Stomach (tissue), 9 donors: Measurements from ENCODE around the gene KLK13. TPM values are rescaled to one million over a fixed set of nuclear protein-coding genes. Genes with fewer than 3 reads are reported as not detected.

Experiments
- DNase-seq, 2 donors: peaks; one replicate each; pipeline versions ENCODE4 v3.0.0 to v3.0.0-alpha.2; 2013 to 2019
- H3K27ac ChIP-seq, 5 donors: fragments of 200-600 bp in 4 of 5; sonication (generic) in 4 of 5; one replicate each; pipeline ENCODE4 v1.5.1; 2013 to 2019; ENCODE audit warnings: mild to moderate bottlenecking in 1 of 5, moderate library complexity in 1 of 5
- H3K27me3 ChIP-seq, 3 donors: fragments of 200-600 bp; sonication (generic); one replicate each; pipeline ENCODE4 v1.5.1; 2017 to 2019; ENCODE audit warnings: mixed run types in 1 of 3
- H3K36me3 ChIP-seq, 4 donors: fragments of 200-600 bp; sonication (generic); 1 replicate in 3 of 4; 2 replicates in 1 of 4; pipeline ENCODE4 v1.5.1; 2016 to 2019
- H3K4me1 ChIP-seq, 4 donors: fragments of 200-600 bp; sonication (generic); one replicate each; pipeline ENCODE4 v1.5.1; 2016 to 2019
- H3K4me3 ChIP-seq, 4 donors: fragments of 200-600 bp; sonication (generic) in 3 of 4; one replicate each; pipeline ENCODE4 v1.5.1; 2016 to 2019; ENCODE audit warnings: mild to moderate bottlenecking in 1 of 4
- H3K9me3 ChIP-seq, 4 donors: fragments of 200-600 bp; sonication (generic); one replicate each; pipeline ENCODE4 v1.5.1; 2016 to 2019
- EP300 ChIP-seq: sonication (generic); formaldehyde crosslinking; IDR thresholded peaks from one replicate; pipeline ENCODE4 v1.6.1; 2017; ENCODE audit warnings: antibody characterized with exemption
- POLR2A ChIP-seq, 4 donors: fragments of 450-650 bp; IDR thresholded peaks; one replicate each; pipeline ENCODE4 v1.6.1; 2016; ENCODE audit warnings: antibody characterized with exemption in 4 of 4, control low read depth in 2 of 4, mild to moderate bottlenecking in 1 of 4, moderate library complexity in 1 of 4
- POLR2AphosphoS5 ChIP-seq, 3 donors: sonication (generic); formaldehyde crosslinking; IDR thresholded peaks; one replicate each; pipeline ENCODE4 v1.6.1; 2016; ENCODE audit warnings: antibody characterized with exemption in 3 of 3
- WGBS, 5 donors: extraction: QIAGEN DNeasy Blood & Tissue Kit in 3 of 5; methylation state at CpG; one replicate each; pipeline versions ENCODE4 v1.1.5 to v1.1.7; 2013 to 2018; 5-methylcytosine and 5-hydroxymethylcytosine counted together
- intact Hi-C: fragments of 100-400 bp; cut with DNase I; formaldehyde crosslinking; loops from one replicate; pipeline ENCODE4 v1.15.1; 2023; ENCODE audit warnings: low total_unique reads
- polyA plus RNA-seq, 3 donors: library from polyadenylated mRNA; stranded (reverse); fragments of 200-250 nt; gene quantifications; one replicate each; pipeline ENCODE4 v1.2.3, GENCODE V29; 2013
- total RNA-seq, 5 donors: library from RNA; depleted of rRNA; stranded (reverse); fragments of >200 nt; gene quantifications; one replicate each; pipeline versions ENCODE4 v1.1.0 to v1.2.3, GENCODE V29; 2014 to 2016
- TF ChIP-seq, protein P1 (sequence below), 7 experiments: fragments of 450-650 bp in 4 of 7; fragments of 200-600 bp in 3 of 7; sonication (generic) in 3 of 7; IDR thresholded peaks; one replicate each; pipeline ENCODE4 v1.5.1; 2016 to 2019; ENCODE audit warnings: antibody characterized with exemption in 7 of 7, control low read depth in 2 of 7, mild to moderate bottlenecking in 1 of 7
- donor health status: healthy with polysubstance abuse.
- donor health status: Bipolar disorder and iron deficiency.
- donor health status: healthy.

KLK13 gene
- total and polyA plus RNA-seq, 8 donors: 3.2 to 82.1 (median 9.7) TPM; not detected in 4

- Histone ChIP-seq H3K9me3 (no peaks in the 10 kb centered on the region), H3K27me3 (peaks cover 6 to 38% (median 11%) of the 10 kb centered on the region in 3 donors), H3K4me1 (peaks cover 10 to 31% (median 21%) of the 10 kb centered on the region in 4 donors), H3K36me3 (no peaks in the 10 kb centered on the region), H3K4me3 (no peak overlapping the region), H3K27ac (no peak overlapping the region)
- TF ChIP-seq EP300 (no peak), POLR2AphosphoS5 (IDR thresholded peaks at IDR 0.05) (no peak)
- TF ChIP-seq, protein P1, sequence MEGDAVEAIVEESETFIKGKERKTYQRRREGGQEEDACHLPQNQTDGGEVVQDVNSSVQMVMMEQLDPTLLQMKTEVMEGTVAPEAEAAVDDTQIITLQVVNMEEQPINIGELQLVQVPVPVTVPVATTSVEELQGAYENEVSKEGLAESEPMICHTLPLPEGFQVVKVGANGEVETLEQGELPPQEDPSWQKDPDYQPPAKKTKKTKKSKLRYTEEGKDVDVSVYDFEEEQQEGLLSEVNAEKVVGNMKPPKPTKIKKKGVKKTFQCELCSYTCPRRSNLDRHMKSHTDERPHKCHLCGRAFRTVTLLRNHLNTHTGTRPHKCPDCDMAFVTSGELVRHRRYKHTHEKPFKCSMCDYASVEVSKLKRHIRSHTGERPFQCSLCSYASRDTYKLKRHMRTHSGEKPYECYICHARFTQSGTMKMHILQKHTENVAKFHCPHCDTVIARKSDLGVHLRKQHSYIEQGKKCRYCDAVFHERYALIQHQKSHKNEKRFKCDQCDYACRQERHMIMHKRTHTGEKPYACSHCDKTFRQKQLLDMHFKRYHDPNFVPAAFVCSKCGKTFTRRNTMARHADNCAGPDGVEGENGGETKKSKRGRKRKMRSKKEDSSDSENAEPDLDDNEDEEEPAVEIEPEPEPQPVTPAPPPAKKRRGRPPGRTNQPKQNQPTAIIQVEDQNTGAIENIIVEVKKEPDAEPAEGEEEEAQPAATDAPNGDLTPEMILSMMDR (IDR thresholded peaks at IDR 0.05): no peak
- intact Hi-C loops: no loop called here
- 70 to 80% (median 70%) methylated on average over 7 of the region's 7 CpGs for WGBS, 5 donors
- peak in 1 of 2 donors; percentile 17 for DNase-seq
These were observed 1.7 kb upstream of the KLK13 start for GRCh38 chr19:51066393-51067186.

DNA sequence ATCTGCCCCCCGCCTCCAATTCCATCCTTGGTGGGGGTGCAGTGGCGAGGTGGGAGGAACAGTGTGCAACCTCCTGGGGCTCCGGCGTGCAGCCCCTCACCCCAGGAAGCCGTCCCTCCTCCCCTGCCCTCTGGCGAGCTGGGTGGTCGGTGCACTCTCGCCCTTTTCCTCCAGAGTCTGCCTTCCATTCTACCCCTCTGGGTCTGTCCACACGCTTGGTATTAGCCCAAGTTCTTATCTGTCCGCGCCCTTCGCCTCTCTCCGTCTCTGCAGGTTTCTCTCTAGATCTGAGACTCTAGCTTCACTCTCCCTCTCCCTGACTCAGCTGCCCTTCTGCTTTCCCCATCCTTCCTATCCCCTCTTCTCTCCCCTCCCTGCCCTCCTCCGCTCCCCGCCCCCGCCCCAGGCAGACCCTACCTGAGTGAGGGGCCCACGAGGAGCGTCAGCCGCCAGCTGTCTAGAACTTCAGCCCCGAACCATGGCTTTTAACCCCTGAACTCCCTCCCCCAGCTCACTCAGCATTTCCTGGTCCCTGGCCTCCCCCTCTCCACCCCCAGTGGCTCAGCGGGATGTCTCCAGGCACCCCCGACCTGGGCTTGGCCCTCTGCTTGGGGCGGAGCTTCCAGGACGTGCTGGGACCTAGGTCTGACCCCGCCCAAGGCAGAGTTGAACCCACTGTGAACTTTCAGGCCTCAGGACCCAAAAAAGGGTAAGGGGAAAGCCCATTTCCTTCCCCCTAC is 499 bp upstream of the KLK13 start:
- 10 to 17% (median 15%) methylated on average over 23 to 25 of the region's 25 CpGs for WGBS, 5 donors
- intact Hi-C loops: no loop called here
- peaks cover 6 to 41% (median 11%) of the 10 kb centered on the region in 3 donors for H3K27me3 ChIP-seq

GRCh38 chr19:51063664-51064063 is 1.2 kb downstream of the KLK13 start:
- Histone ChIP-seq H3K4me3 (no peak overlapping the region), H3K4me1 (peaks cover 10 to 18% (median 13%) of the 10 kb centered on the region in 4 donors), H3K9me3 (no peaks in the 10 kb centered on the region), H3K27ac (peak overlapping the region in 1 of 5 donors; percentile 0), H3K27me3 (peaks cover 6 to 50% (median 11%) of the 10 kb centered on the region in 3 donors), H3K36me3 (no peaks in the 10 kb centered on the region)
- 35 to 63% (median 48%) methylated on average over 6 to 7 of the region's 7 CpGs for WGBS, 5 donors
- DNase-seq: peak in 1 of 2 donors; percentile 30
- TF ChIP-seq EP300 (no peak), POLR2A (IDR thresholded peaks at IDR 0.05) (no peak), POLR2AphosphoS5 (IDR thresholded peaks at IDR 0.05) (no peak)
- TF ChIP-seq, protein P1 (IDR thresholded peaks at IDR 0.05): no peak
- intact Hi-C loops: no loop called here

More for the DNA sequence above, 499 bp upstream of the KLK13 start:
- TF ChIP-seq POLR2AphosphoS5 (IDR thresholded peaks at IDR 0.05) (no peak), EP300 (no peak), POLR2A (IDR thresholded peaks at IDR 0.05) (no peak)
- TF ChIP-seq, protein P1 (IDR thresholded peaks at IDR 0.05): no peak
- no peaks in the 10 kb centered on the region for H3K9me3 ChIP-seq
- peak overlapping the region in 1 of 5 donors; percentile 44 for H3K27ac ChIP-seq
- H3K4me1 ChIP-seq: peaks cover 10 to 21% (median 16%) of the 10 kb centered on the region in 4 donors
- DNase-seq: peak; percentile 12 to 27
- peak overlapping the region; percentile 22 to 41 (median 26) for H3K4me3 ChIP-seq
- no peaks in the 10 kb centered on the region for H3K36me3 ChIP-seq

DNA sequence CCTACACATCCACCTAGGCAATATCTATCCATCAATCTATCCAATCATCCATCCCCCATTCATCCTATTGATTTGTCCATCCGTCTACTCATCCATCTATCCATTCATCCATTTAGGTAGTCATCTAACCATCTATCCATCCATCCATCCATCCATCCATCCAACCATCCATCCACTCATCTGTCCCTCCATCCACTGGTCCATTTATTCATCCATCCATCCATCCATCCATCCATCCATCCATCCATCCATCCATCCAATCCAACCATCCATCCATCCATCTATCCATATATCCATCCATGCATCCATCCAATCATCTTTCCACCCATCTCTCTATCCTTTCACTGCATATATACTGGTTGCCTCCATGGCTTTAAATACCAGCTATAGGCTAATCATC is 3.9 kb downstream of the KLK13 start:
- Histone ChIP-seq H3K9me3 (no peaks in the 10 kb centered on the region), H3K27me3 (peaks cover 6 to 45% (median 11%) of the 10 kb centered on the region in 3 donors), H3K36me3 (no peaks in the 10 kb centered on the region), H3K4me1 (peaks cover 10 to 18% (median 13%) of the 10 kb centered on the region in 4 donors), H3K27ac (no peak overlapping the region), H3K4me3 (no peak overlapping the region)
- no peak for DNase-seq
- intact Hi-C loops: no loop called here
- TF ChIP-seq POLR2AphosphoS5 (IDR thresholded peaks at IDR 0.05): no peak
- no peak for TF ChIP-seq POLR2A (IDR thresholded peaks at IDR 0.05)
- TF ChIP-seq, protein P1 (IDR thresholded peaks at IDR 0.05): no peak
- TF ChIP-seq EP300: no peak
- 0 to 41% (median 0%) methylated on average over 1 of the region's 1 CpG for WGBS, 5 donors
